Uterus (tissue), 2 donors: ENCODE results near the gene KLF7.

Source experiments
- CTCF ChIP-seq, 4 experiments: fragments of 200-600 bp in 2 of 4; fragments of 450-650 bp in 2 of 4; sonication (generic) in 2 of 4; IDR thresholded peaks; one replicate each; pipeline ENCODE4 v1.5.1; 2016 to 2019; ENCODE audit warnings: antibody characterized with exemption in 4 of 4, mild to moderate bottlenecking in 2 of 4, moderate library complexity in 1 of 4
- POLR2A ChIP-seq, 2 donors: fragments of 450-650 bp; IDR thresholded peaks; one replicate each; pipeline ENCODE4 v1.6.1; 2016; ENCODE audit warnings: antibody characterized with exemption in 2 of 2, mild to moderate bottlenecking in 1 of 2, moderate library complexity in 1 of 2

- TF ChIP-seq POLR2A (IDR thresholded peaks at IDR 0.05) = no peak
- TF ChIP-seq CTCF (IDR thresholded peaks at IDR 0.05) = no peak
Observed at GRCh38 chr2:207045531-207045930, 120.2 kb downstream of the KLF7 start.
